MCF 10A (cell line): ENCODE measurements around the gene TPR. TPM values are rescaled to one million over a fixed set of nuclear protein-coding genes. Genes with fewer than 3 reads are reported as not detected.

Experiments
- BruUV-seq: library from RNA; stranded (reverse); fragments of 400-500 nt; replicated peaks from 2 replicates; lab custom pipeline; 2021; lab: Mats Ljungman, UMichigan
- CTCF ChIA-PET: fragments of 300-600 bp; sonication (Branson Sonifier 250); formaldehyde crosslinking; extraction: SDS; loops from one replicate; lab custom pipeline; 2021; ENCODE audit warnings: antibody characterized with exemption, inconsistent platforms; lab: Yijun Ruan, JAX
- POLR2A ChIA-PET: fragments of 300-600, 350-650 bp; sonication (Branson Sonifier 250); formaldehyde crosslinking; extraction: SDS; loops from one replicate; lab custom pipeline; 2020; ENCODE audit warnings: antibody characterized with exemption, inconsistent platforms; lab: Yijun Ruan, JAX
- DNase-seq: peaks from one replicate; pipeline ENCODE4 v3.0.0-alpha.2; 2018; ENCODE audit not compliant: unreplicated experiment
- H3K27ac Mint-ChIP-seq: one replicate; pipeline ENCODE4 v1.8.0; 2022; ENCODE audit warnings: mild to moderate bottlenecking, low read depth, mixed read lengths; ENCODE audit not compliant: unreplicated experiment
- H3K27me3 Mint-ChIP-seq: one replicate; pipeline ENCODE4 v1.8.0; 2022; ENCODE audit warnings: mixed read lengths; ENCODE audit not compliant: insufficient read depth, unreplicated experiment
- H3K36me3 Mint-ChIP-seq: one replicate; pipeline ENCODE4 v1.8.0; 2022; ENCODE audit warnings: mild to moderate bottlenecking, moderate library complexity, mixed read lengths; ENCODE audit not compliant: insufficient read depth, unreplicated experiment
- H3K4me1 Mint-ChIP-seq: one replicate; pipeline ENCODE4 v1.8.0; 2022; ENCODE audit warnings: mixed read lengths; ENCODE audit not compliant: insufficient read depth, unreplicated experiment
- H3K4me3 Mint-ChIP-seq: one replicate; pipeline ENCODE4 v1.8.0; 2022; ENCODE audit warnings: mild to moderate bottlenecking, moderate library complexity, mixed read lengths; ENCODE audit not compliant: unreplicated experiment
- H3K9me3 Mint-ChIP-seq: one replicate; pipeline ENCODE4 v1.8.0; 2022; ENCODE audit warnings: mixed read lengths; ENCODE audit not compliant: unreplicated experiment
- CTCF ChIP-seq: fragments of 200-600 bp; IDR thresholded peaks from one replicate; pipeline ENCODE4 v1.8.0; 2022; ENCODE audit warnings: antibody characterized with exemption, mild to moderate bottlenecking; ENCODE audit not compliant: unreplicated experiment
- intact Hi-C: fragments of 100-400 bp; cut with micrococcal nuclease; formaldehyde crosslinking; loops from 2 replicates; pipeline ENCODE4 v1.14.1; 2022
- total RNA-seq: library from RNA; stranded (reverse); gene quantifications from 2 replicates; pipeline ENCODE4 v1.2.3, GENCODE V29; 2022

The TPR gene
- total RNA-seq, 1 experiment from 2014 or later, result 140 TPM

GRCh38 chr1:186301448-186301847 lies 73.6 kb downstream of the TPR start:
- no TSS peak for BruUV-seq
- no peak overlapping the region for H3K27ac Mint-ChIP-seq
- intact Hi-C loops, result loop anchor here (10.0 kb wide), 1 partner anchor 487 kb away; no protein-coding TSS in a partner anchor

GRCh38 chr1:186300056-186300455 lies 75.0 kb downstream of the TPR start:
- H3K36me3 Mint-ChIP-seq, result no peaks in the 10 kb centered on the region
- TF ChIP-seq CTCF, result no peak
- intact Hi-C loops, result loop anchor here (10.0 kb wide), 1 partner anchor 485 kb away; no protein-coding TSS in a partner anchor
- H3K27me3 Mint-ChIP-seq, result no peaks in the 10 kb centered on the region
- H3K4me3 Mint-ChIP-seq, result no peak overlapping the region
- no peak overlapping the region for H3K27ac Mint-ChIP-seq
- no TSS peak for BruUV-seq
- ChIA-PET POLR2A (no interaction called here), CTCF (interaction anchor here (0.6 to 1.4 kb wide), 3 partner anchors 9 to 400 kb away, joined by 3 to 5 read pairs (median 4); no protein-coding TSS in a partner anchor)
- H3K9me3 Mint-ChIP-seq, result no peaks in the 10 kb centered on the region
- no peaks in the 10 kb centered on the region for H3K4me1 Mint-ChIP-seq
- DNase-seq, result no peak

More at GRCh38 chr1:186301448-186301847, 73.6 kb downstream of the TPR start:
- no peaks in the 10 kb centered on the region for H3K9me3 Mint-ChIP-seq
- H3K4me1 Mint-ChIP-seq, result no peaks in the 10 kb centered on the region
- H3K27me3 Mint-ChIP-seq, result no peaks in the 10 kb centered on the region
- no peak overlapping the region for H3K4me3 Mint-ChIP-seq
- CTCF ChIA-PET, result interaction anchor here (0.9 to 1.1 kb wide), 2 partner anchors 9 to 11 kb away, joined by 3 to 4 read pairs; no protein-coding TSS in a partner anchor
- POLR2A ChIA-PET, result no interaction called here
- no peak for DNase-seq
- TF ChIP-seq CTCF, result no peak
- H3K36me3 Mint-ChIP-seq, result no peaks in the 10 kb centered on the region

DNA sequence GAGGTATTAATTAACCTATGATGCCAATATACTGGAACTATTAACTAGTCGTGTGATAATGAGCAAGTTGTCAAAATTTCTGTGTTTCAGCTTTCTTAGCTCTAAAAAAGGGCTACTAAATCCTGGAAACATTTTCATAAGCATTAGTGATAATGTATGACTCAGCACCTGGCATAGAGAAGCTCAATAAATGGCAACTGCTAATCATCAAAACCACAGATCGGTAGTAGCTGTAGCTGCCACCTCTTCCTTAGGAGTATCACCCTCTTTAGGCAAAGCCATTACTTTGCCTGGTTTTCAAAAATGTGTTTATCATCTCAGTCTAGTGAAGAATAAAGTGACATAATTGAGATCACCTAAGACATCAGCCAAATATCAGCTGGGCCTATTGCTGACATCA lies 75.5 kb downstream of the TPR start:
- no peaks in the 10 kb centered on the region for H3K27me3 Mint-ChIP-seq
- no peak for TF ChIP-seq CTCF
- no TSS peak for BruUV-seq
- no peaks in the 10 kb centered on the region for H3K4me1 Mint-ChIP-seq
- no peak for DNase-seq
- H3K36me3 Mint-ChIP-seq, result no peaks in the 10 kb centered on the region
- H3K4me3 Mint-ChIP-seq, result no peak overlapping the region
- ChIA-PET POLR2A (no interaction called here), CTCF (interaction anchor here (0.6 to 1.4 kb wide), 3 partner anchors 9 to 455 kb away, joined by 3 to 5 read pairs (median 3); no protein-coding TSS in a partner anchor)
- H3K9me3 Mint-ChIP-seq, result no peaks in the 10 kb centered on the region
- no peak overlapping the region for H3K27ac Mint-ChIP-seq
- intact Hi-C loops, result no loop called here

DNA sequence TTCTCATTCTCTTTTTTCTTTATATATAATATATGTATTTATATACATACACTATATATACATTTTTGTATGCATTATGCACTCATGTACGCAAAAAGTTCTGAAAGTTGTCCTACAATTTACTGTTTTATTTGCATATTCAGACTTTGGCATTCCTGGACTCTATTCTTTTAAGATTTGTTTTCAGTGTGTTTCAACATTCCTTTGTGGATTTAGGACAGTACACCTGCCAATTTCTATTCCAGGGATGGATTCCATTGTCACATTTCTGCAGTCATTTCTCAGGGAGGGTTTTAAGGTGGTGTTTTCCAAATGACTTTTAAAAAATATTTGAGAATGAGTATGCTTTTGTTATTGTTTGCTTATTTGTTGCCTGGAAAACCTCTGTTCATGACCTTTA lies 76.2 kb downstream of the TPR start:
- intact Hi-C loops, result no loop called here
- Mint-ChIP-seq H3K36me3 (no peaks in the 10 kb centered on the region), H3K27me3 (no peaks in the 10 kb centered on the region), H3K4me3 (no peak overlapping the region), H3K27ac (no peak overlapping the region), H3K9me3 (no peaks in the 10 kb centered on the region), H3K4me1 (no peaks in the 10 kb centered on the region)
- ChIA-PET POLR2A (no interaction called here), CTCF (interaction anchor here (1.0 to 1.4 kb wide), 2 partner anchors 8 to 455 kb away, joined by 3 to 5 read pairs; no protein-coding TSS in a partner anchor)
- TF ChIP-seq CTCF, result no peak
- no peak for DNase-seq
- no TSS peak for BruUV-seq
